ENCODE results near the gene THSD4.
"Not testable (repeated sequence)": the region's sequence is repeated elsewhere in the genome, so short reads cannot be mapped to it uniquely, and the experiment has no call there.

Gene THSD4

GRCh38 chr15:71197620-71198019, 82.3 kb downstream of the THSD4 start:
- H3K27me3 ChIP-seq (ENCODE audit: control insufficient read depth in 1 of 2, insufficient read depth in 2 of 2, low read length in 2 of 2) = no peaks in the 10 kb centered on the region
- no peak overlapping the region for H3K4me3 ChIP-seq (ENCODE audit: low read depth in 1 of 2, low read length in 2 of 2)
- no peak overlapping the region for H3K9ac ChIP-seq (ENCODE audit: low read depth in 1 of 2, low read length in 2 of 2)
- no peaks in the 10 kb centered on the region for H3K9me3 ChIP-seq (ENCODE audit: control insufficient read depth in 1 of 2, low read length in 2 of 2)
- H3K36me3 ChIP-seq (ENCODE audit: control insufficient read depth in 1 of 2, insufficient read depth in 2 of 2, low read length in 2 of 2) = no peaks in the 10 kb centered on the region
- no peak overlapping the region for H3K27ac ChIP-seq (ENCODE audit: low read depth, low read length)
- peaks cover 0 to 8% of the 10 kb centered on the region in 2 donors for H3K4me1 ChIP-seq (ENCODE audit: control insufficient read depth in 1 of 2, insufficient read depth in 2 of 2, low read length in 2 of 2)

- Histone ChIP-seq H3K27me3 (ENCODE audit: control insufficient read depth in 1 of 2, insufficient read depth in 2 of 2, low read length in 2 of 2) (no peaks in the 10 kb centered on the region), H3K4me3 (ENCODE audit: low read depth in 1 of 2, low read length in 2 of 2) (no peak overlapping the region), H3K9ac (ENCODE audit: low read depth in 1 of 2, low read length in 2 of 2) (no peak overlapping the region), H3K4me1 (ENCODE audit: control insufficient read depth in 1 of 2, insufficient read depth in 2 of 2, low read length in 2 of 2) (peaks cover 4 to 8% of the 10 kb centered on the region in 2 donors), H3K9me3 (ENCODE audit: control insufficient read depth in 1 of 2, low read length in 2 of 2) (no peaks in the 10 kb centered on the region), H3K27ac (ENCODE audit: low read depth, low read length) (no peak overlapping the region), H3K36me3 (ENCODE audit: control insufficient read depth in 1 of 2, insufficient read depth in 2 of 2, low read length in 2 of 2) (no peaks in the 10 kb centered on the region)
These were observed 83.6 kb downstream of the THSD4 start for GRCh38 chr15:71198846-71199245.

GRCh38 chr15:71199384-71200351, 84.4 kb downstream of the THSD4 start:
- Histone ChIP-seq H3K27ac (ENCODE audit: low read depth, low read length) (no peak overlapping the region), H3K27me3 (ENCODE audit: control insufficient read depth in 1 of 2, insufficient read depth in 2 of 2, low read length in 2 of 2) (no peaks in the 10 kb centered on the region), H3K36me3 (ENCODE audit: control insufficient read depth in 1 of 2, insufficient read depth in 2 of 2, low read length in 2 of 2) (no peaks in the 10 kb centered on the region), H3K4me1 (ENCODE audit: control insufficient read depth in 1 of 2, insufficient read depth in 2 of 2, low read length in 2 of 2) (peaks cover 8% of the 10 kb centered on the region in 2 donors), H3K4me3 (ENCODE audit: low read depth in 1 of 2, low read length in 2 of 2) (no peak overlapping the region), H3K9me3 (ENCODE audit: control insufficient read depth in 1 of 2, low read length in 2 of 2) (no peaks in the 10 kb centered on the region), H3K9ac (ENCODE audit: low read depth in 1 of 2, low read length in 2 of 2) (no peak overlapping the region)

GRCh38 chr15:71201477-71201876, 86.2 kb downstream of the THSD4 start:
- Histone ChIP-seq H3K4me3 (ENCODE audit: low read depth in 1 of 2, low read length in 2 of 2) (no peak overlapping the region), H3K9ac (ENCODE audit: low read depth in 1 of 2, low read length in 2 of 2) (no peak overlapping the region), H3K36me3 (ENCODE audit: control insufficient read depth in 1 of 2, insufficient read depth in 2 of 2, low read length in 2 of 2) (no peaks in the 10 kb centered on the region), H3K4me1 (ENCODE audit: control insufficient read depth in 1 of 2, insufficient read depth in 2 of 2, low read length in 2 of 2) (peaks cover 8% of the 10 kb centered on the region in 2 donors), H3K27ac (ENCODE audit: low read depth, low read length) (no peak overlapping the region), H3K9me3 (ENCODE audit: control insufficient read depth in 1 of 2, low read length in 2 of 2) (no peaks in the 10 kb centered on the region), H3K27me3 (ENCODE audit: control insufficient read depth in 1 of 2, insufficient read depth in 2 of 2, low read length in 2 of 2) (no peaks in the 10 kb centered on the region)

- Histone ChIP-seq H3K36me3 (ENCODE audit: control insufficient read depth in 1 of 2, insufficient read depth in 2 of 2, low read length in 2 of 2) (no peaks in the 10 kb centered on the region), H3K4me1 (ENCODE audit: control insufficient read depth in 1 of 2, insufficient read depth in 2 of 2, low read length in 2 of 2) (peaks cover 8% of the 10 kb centered on the region in 2 donors), H3K27ac (ENCODE audit: low read depth, low read length) (no peak overlapping the region)
These were observed 87.4 kb downstream of the THSD4 start for GRCh38 chr15:71202712-71203111.

GRCh38 chr15:71203586-71204474, 88.6 kb downstream of the THSD4 start:
- Histone ChIP-seq H3K4me1 (ENCODE audit: control insufficient read depth in 1 of 2, insufficient read depth in 2 of 2, low read length in 2 of 2) (peaks cover 8% of the 10 kb centered on the region in 2 donors), H3K36me3 (ENCODE audit: control insufficient read depth in 1 of 2, insufficient read depth in 2 of 2, low read length in 2 of 2) (no peaks in the 10 kb centered on the region), H3K9ac (ENCODE audit: low read depth in 1 of 2, low read length in 2 of 2) (no peak overlapping the region), H3K9me3 (ENCODE audit: control insufficient read depth in 1 of 2, low read length in 2 of 2) (no peaks in the 10 kb centered on the region), H3K27me3 (ENCODE audit: control insufficient read depth in 1 of 2, insufficient read depth in 2 of 2, low read length in 2 of 2) (no peaks in the 10 kb centered on the region), H3K4me3 (ENCODE audit: low read depth in 1 of 2, low read length in 2 of 2) (no peak overlapping the region), H3K27ac (ENCODE audit: low read depth, low read length) (no peak overlapping the region)

More at GRCh38 chr15:71202712-71203111, 87.4 kb downstream of the THSD4 start:
- Histone ChIP-seq H3K9ac (ENCODE audit: low read depth in 1 of 2, low read length in 2 of 2) (no peak overlapping the region), H3K4me3 (ENCODE audit: low read depth in 1 of 2, low read length in 2 of 2) (no peak overlapping the region), H3K27me3 (ENCODE audit: control insufficient read depth in 1 of 2, insufficient read depth in 2 of 2, low read length in 2 of 2) (no peaks in the 10 kb centered on the region), H3K9me3 (ENCODE audit: control insufficient read depth in 1 of 2, low read length in 2 of 2) (no peaks in the 10 kb centered on the region)

- Histone ChIP-seq H3K4me1 (ENCODE audit: control insufficient read depth in 1 of 2, insufficient read depth in 2 of 2, low read length in 2 of 2) (peaks cover 0 to 8% of the 10 kb centered on the region in 2 donors), H3K27me3 (ENCODE audit: control insufficient read depth in 1 of 2, insufficient read depth in 2 of 2, low read length in 2 of 2) (no peaks in the 10 kb centered on the region), H3K36me3 (ENCODE audit: control insufficient read depth in 1 of 2, insufficient read depth in 2 of 2, low read length in 2 of 2) (no peaks in the 10 kb centered on the region), H3K4me3 (ENCODE audit: low read depth in 1 of 2, low read length in 2 of 2) (no peak overlapping the region), H3K9ac (ENCODE audit: low read depth in 1 of 2, low read length in 2 of 2) (no peak overlapping the region), H3K9me3 (ENCODE audit: control insufficient read depth in 1 of 2, low read length in 2 of 2) (no peaks in the 10 kb centered on the region), H3K27ac (ENCODE audit: low read depth, low read length) (no peak overlapping the region)
These were observed 91.9 kb downstream of the THSD4 start for GRCh38 chr15:71207141-71207540.

GRCh38 chr15:71212146-71212545, 96.9 kb downstream of the THSD4 start:
- Histone ChIP-seq H3K27me3 (ENCODE audit: control insufficient read depth in 1 of 2, insufficient read depth in 2 of 2, low read length in 2 of 2) (no peaks in the 10 kb centered on the region), H3K4me3 (ENCODE audit: low read depth in 1 of 2, low read length in 2 of 2) (no peak overlapping the region), H3K9ac (ENCODE audit: low read depth in 1 of 2, low read length in 2 of 2) (no peak overlapping the region), H3K36me3 (ENCODE audit: control insufficient read depth in 1 of 2, insufficient read depth in 2 of 2, low read length in 2 of 2) (no peaks in the 10 kb centered on the region), H3K9me3 (ENCODE audit: control insufficient read depth in 1 of 2, low read length in 2 of 2) (no peaks in the 10 kb centered on the region), H3K27ac (ENCODE audit: low read depth, low read length) (no peak overlapping the region), H3K4me1 (ENCODE audit: control insufficient read depth in 1 of 2, insufficient read depth in 2 of 2, low read length in 2 of 2) (no peaks in the 10 kb centered on the region)

- not testable (repeated sequence) for H3K4me1 ChIP-seq (ENCODE audit: control insufficient read depth in 1 of 2, insufficient read depth in 2 of 2, low read length in 2 of 2); H3K9me3 ChIP-seq (ENCODE audit: control insufficient read depth in 1 of 2, low read length in 2 of 2); H3K27me3 ChIP-seq (ENCODE audit: control insufficient read depth in 1 of 2, insufficient read depth in 2 of 2, low read length in 2 of 2); H3K9ac ChIP-seq (ENCODE audit: low read depth in 1 of 2, low read length in 2 of 2); H3K36me3 ChIP-seq (ENCODE audit: control insufficient read depth in 1 of 2, insufficient read depth in 2 of 2, low read length in 2 of 2); H3K4me3 ChIP-seq (ENCODE audit: low read depth in 1 of 2, low read length in 2 of 2); H3K27ac ChIP-seq (ENCODE audit: low read depth, low read length)
These were observed 98.7 kb downstream of the THSD4 start for GRCh38 chr15:71213943-71214342.

Measured in duodenal mucosa (tissue), 2 donors.